CD1c-positive myeloid dendritic cell (primary cell): ENCODE measurements around the gene TMEM132A.
A peak's percentile ranks its signal among the peaks of the same experiment; 100 is the strongest.

Source experiments
- DNase-seq: peaks from one replicate; pipeline ENCODE4 v3.0.0-alpha.2; 2016; ENCODE audit errors: extremely low spot score

Gene TMEM132A

DNA sequence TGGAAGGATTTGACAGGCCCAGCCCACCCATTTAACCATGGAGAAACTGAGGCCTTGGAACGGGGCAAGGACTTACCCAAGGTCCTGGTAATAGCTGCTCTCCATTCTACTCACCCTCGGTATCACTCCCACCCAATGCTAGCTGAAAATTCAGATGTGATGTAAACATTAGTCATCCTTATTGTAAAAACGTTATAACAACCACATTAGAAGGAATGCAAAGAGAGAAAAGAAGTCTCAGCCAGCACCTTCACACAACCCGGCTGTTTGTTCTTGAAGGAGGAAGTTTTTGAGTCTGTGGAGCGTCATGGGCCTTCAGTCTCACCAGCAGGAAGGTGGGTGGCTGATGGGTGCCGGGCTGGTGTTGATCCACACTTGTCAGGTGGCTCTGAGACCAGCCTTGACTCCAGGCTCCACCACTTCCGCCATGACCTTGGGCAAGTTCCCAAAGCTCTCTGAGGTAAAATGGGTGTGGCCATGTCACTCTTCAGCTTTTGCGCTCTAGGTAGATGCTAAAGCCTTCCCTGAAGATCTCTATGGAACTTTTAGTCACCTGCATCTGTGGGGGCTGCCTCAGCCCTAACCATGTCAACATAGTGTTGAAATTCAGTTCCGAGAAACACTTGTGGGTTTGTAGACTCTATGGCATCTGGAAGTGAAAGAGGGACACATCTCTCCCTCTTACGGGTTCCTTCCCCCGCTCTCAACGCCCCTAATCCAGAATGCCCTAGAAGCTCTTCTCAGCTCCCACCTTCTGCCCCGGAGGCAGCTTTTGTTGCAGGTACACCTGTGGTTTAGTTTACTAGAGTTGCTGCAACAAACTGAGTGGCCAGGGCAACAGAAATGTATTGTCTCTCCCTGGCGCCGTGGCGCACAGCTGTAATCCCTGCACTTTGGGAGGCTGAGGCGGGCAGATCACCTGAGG is 62.0 kb downstream of the TMEM132A start:
- DNase-seq: peak; percentile 88
